ENCODE results near the gene ZNF330. TPM values are rescaled to one million over a fixed set of nuclear protein-coding genes. Genes with fewer than 3 reads are reported as not detected.
"Not testable (repeated sequence)": the region's sequence is repeated elsewhere in the genome, so short reads cannot be mapped to it uniquely, and the experiment has no call there.

ZNF330 gene
- 69.8 TPM for polyA plus RNA-seq (ENCODE audit: insufficient read length)
- long read RNA-seq, donor 1, partial matches to known transcripts = 0 of 11 reads
- long read RNA-seq, donor 1, other reads (novel, unspliced or antisense) = 7 of 11 reads
- long read RNA-seq, donor 2, partial matches to known transcripts = 13 of 26 reads
- long read RNA-seq, donor 2, other reads (novel, unspliced or antisense) = 9 of 26 reads
- long read RNA-seq, donor 3, partial matches to known transcripts = 12 of 21 reads
- long read RNA-seq, donor 3, other reads (novel, unspliced or antisense) = 6 of 21 reads
- long read RNA-seq, donor 4, partial matches to known transcripts = 0 of 1 reads
- long read RNA-seq, donor 4, other reads (novel, unspliced or antisense) = 0 of 1 reads
- long read RNA-seq, donor 5, transcript ZNF330-207 (2 exons, 733 nt) = major isoform, 7 of 28 reads
- long read RNA-seq, donor 5, partial matches to known transcripts = 0 of 28 reads
- long read RNA-seq, donor 5, other reads (novel, unspliced or antisense) = 21 of 28 reads
- long read RNA-seq, donor 6, partial matches to known transcripts = 17 of 26 reads
- long read RNA-seq, donor 6, other reads (novel, unspliced or antisense) = 5 of 26 reads
- long read RNA-seq, donor 7, partial matches to known transcripts = 20 of 35 reads
- long read RNA-seq, donor 7, other reads (novel, unspliced or antisense) = 11 of 35 reads
- long read RNA-seq, donor 8, partial matches to known transcripts = 0 of 1 reads
- long read RNA-seq, donor 8, other reads (novel, unspliced or antisense) = 0 of 1 reads

DNA sequence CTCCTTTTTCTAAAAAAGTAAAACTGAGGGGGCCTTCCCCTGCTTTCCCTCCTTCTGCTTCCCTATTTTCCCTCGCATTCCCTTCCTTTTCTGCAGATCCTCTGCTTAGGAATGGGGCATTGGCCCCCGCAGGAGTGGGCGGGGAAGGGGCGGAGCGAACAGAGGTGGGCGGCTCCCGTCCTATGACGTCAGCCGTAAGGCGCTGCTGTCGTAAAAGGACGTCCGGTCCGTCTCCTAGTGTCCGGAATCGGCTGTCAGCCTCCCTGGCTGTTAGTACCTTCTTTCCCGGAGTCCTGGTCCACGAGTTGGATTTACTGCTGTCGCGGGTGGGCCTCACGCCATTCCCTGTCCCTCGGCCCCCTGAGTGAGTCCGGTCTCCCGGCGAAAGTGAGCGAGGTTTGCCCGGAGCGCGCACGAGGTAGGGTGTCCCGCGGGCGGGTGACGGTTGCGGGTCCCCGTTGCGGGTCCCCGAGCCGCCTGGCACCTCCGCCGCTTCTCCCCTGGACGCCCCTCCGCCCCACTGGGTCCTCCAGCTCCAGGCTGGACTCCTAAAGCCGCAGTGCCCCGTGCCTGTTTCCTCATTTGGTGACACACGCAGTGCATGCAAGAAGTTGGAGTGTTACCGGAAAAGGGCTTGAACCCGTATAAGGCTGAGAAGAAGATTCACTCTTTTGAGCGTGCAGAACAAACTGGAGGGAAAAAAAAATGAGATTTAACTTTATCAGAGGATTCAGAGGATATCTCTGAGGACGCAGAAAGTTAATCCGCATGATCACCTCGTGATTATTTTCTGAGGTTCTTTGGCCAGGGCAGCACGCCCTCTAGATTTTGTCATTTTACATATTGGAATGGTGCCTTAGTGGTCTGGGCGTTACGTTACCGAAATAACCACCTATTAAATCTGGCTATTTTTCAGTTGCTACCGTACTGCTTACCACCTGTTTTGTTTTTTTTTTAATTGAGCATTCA, at the start of gene ZNF330:
Gene ZNF330 (plus strand): TSS at position 205 of the 969 bp plus-strand sequence. CDS start 1,477 bp downstream, outside the sequence.
- DNase-seq = peak; percentile 93

DNA sequence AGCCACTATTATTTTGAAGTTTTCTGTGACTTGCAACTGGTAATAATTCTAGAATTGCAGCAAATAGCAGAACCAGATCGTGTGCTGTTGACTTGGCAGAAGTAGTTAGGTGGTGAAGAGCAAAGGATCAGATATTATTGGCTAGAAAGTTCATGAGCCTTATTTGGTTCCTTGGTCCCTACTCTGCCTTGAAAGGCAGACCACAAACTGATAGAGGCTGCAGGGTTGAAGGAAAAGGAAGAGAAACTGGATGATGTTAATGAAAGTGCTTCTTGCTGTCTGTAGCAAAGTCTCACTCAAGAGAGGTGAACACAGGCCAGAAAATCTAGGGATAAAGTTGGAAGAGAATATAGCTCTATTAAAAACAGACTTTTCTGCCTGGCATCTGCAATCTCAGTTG, 46.2 kb upstream of the ZNF330 start:
- no peak for DNase-seq

DNA sequence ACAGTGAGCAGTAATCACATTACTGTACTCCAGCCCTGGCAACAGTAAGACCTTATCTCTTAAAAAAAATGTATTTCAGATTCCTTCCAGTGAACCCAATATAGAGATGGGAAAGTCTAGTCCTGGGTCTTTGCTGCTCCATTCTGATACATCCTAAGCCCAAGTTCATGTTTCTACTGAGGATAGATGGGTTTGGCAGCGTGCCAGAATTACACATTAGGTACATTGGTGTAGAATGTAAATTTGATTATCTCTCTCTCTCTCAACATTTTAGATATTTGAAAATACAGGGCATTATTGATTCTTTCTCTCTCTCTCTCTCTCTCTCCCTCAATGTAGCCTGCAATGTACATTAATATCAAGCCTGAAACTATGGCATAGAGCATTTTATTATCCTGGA, 43.5 kb upstream of the ZNF330 start:
- no peak for DNase-seq

DNA sequence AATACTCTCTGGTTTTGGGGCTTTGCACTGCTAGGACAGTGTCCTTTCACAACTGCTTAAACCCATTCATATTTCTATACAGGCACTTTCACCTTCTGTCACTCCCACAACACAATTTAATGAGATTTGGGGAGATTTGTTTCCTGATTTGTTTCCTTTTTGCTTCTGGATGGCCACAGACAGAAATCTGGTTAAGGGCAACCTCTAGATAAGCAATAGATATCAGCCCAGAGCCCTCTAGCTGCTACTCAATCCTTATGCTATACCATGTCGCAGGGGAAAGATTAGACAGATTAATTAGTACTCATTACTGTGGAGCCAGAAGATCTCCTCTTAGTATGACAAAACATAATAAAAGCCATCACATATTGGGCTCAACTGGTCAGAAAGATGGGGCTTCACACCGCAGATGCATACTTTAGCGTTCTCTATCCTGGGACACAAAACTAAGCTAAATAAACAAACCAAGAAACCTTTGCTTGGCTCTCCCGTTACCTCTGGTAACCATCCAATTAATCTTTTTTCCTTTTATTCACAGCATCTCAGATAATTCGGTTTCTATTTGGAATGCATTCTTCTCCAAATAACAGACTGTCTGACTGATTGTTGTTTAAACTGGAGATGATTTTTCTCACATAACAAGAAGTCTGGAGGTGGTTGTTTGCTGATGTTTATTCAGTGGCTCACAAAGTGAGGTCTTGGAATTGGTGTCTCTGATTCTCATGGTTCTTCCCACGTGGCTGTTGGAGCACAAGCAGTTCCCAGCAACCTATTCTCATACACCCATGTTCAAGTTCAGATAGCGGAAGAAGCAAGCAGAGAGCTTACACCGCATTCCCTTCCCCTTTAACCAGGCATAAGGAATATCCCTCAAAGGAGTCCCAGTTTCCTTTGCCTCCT, 41.0 kb upstream of the ZNF330 start:
- no peak for DNase-seq

DNA sequence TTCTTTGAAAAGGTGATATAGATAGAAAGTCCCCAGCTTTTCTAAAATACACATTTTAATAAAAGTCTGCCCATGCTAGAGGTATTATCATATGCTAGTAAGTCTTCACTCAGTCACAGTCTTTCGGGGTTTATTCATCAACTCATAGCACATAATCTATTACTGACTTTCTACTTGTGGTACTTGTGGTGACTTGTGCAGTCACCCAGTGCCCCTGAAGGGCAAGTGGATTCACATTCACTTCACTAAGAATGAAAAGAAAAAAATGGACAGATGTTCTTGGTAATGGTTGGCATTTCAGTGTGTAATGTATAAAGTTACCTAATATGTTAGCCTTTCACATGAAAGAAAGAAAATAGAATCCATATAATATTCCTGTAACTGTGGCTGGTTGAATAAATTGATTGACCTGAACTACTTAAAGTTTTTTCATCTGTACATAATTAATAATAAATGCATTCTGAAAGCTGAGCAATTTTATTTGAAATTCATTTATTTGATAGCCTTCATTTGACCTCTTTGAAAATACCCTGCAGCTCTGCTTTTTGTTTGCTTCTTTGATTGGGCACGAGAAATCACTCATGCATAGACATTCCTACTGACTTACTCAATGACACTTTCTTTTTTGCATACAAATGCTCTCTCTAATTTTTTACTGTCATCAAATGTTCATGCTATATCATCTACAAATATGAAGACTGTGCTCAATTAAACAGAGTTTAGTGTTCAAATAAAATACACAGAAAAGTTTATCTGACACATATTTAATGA, 39.5 kb upstream of the ZNF330 start:
- no peak for DNase-seq

DNA sequence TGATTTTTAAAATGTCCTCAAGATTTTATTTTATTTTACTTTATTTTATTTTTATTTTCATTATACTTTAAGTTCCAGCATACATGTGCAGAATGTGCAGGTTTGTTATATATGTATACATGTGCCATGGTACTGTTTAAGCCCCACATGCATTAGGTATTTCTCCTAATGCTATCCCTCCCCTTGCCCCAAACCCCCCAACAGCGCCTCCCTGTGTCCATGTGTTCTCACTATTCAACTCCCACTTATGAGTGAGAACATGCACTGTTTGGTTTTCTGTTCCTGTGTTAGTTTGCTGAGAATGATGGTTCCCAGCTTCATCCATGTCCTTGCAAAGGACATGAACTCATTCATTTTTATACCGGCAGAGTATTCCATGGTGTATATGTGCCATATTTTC, 37.2 kb upstream of the ZNF330 start:
- not testable (repeated sequence) for DNase-seq

DNA sequence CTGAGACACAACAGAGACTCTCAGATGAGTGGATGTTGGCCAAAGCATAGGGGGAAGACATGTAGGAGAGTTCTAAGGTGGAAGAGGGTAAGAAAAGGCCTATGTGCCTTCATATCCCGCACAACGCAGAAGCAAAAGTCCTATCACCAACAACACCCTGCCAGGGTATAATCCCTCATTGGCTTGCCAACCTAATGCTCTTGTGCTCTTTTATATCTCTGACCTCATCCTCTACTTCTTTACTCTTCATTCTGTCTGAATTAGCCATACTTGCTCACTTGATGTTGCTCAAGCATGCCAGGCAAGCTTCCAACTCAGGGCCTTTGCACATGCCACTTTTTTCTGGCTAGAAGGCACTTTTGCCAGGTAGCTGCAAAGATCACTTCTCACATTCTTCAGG, 28.1 kb upstream of the ZNF330 start:
- DNase-seq = no peak

DNA sequence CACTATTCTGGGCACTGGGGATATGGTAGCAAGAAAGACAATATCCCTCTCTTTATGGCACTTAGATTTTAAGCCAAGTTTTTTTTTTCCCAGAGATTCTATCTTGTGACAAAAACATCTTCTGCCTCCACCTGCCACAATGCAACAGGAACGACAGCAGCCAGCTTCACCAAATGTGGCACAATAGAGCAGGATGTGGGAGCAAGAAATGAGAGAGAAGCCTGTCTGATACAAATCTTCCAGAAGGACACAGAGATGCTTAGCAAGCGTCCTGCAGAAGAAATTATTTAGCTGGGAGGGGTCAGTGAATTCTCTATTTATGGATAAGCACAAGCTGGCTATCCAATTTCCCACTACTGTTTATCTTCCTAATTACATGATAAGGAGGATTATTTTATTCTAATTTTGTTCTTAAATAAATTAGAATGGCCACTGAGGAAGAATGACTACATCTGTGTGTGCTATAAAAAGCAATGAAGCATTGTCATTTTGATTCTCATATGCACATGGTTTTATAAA, 27.1 kb upstream of the ZNF330 start:
- DNase-seq = no peak

DNA sequence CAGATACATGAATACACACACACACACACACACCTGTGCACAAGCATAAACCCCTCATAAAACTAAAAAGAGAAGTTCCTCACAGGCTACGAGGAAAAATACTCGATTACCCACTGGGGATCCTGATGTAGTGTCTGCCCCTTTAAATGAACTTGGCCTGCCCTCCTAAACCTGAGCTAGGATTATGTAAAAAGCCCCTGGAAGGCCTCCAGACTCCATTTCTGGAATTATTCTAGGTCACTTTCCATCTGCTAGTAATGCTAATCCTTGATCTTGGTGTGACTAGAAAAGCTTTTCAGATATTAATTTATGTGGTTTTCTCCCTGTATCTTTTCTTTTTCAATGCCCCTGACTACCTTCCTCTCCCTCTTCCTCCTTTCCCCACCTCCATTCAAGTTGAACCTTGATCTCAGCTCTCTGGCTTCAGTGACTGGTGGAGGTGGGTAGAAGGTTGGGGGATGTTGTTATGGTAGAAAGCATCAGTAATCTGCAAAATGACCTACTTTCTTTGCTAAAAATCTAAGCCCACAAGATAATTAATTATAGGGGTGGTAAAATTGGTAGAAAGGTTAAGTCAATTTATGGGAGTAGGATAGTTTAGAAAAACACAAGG, 25.5 kb upstream of the ZNF330 start:
- no peak for DNase-seq

DNA sequence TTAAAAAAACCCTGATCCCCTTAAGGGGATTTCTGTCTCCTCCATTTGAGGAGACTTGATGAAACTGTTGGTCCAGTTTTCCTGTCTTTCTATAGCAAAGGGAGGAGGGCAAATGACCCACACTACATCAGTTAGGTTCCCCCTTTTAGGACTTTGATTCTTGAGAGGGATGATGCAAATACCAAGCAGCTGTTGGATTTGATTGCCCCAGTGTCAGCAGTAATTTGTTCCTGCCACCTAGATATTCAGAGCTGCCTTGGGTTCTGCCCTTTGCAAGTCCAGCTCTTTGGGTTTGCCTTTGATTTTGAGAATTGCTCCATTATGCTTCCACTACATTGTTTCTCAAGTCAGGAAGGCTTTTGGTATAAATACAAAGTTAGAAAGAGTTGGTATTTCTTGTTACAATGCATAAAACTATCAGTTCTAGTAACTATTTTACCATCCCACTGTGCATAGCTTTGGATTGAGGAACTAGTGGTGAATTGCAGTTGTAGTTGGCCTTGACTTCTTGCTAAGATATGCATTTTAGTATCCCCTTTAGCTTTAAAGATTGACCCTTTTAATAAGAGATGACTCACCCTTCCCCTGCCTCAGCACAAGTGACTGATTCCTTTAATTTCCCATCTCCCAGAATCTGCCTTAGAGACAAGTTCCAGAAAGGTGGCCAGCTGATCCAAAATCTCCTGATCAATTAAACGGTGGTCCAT, 24.3 kb upstream of the ZNF330 start:
- DNase-seq = no peak

DNA sequence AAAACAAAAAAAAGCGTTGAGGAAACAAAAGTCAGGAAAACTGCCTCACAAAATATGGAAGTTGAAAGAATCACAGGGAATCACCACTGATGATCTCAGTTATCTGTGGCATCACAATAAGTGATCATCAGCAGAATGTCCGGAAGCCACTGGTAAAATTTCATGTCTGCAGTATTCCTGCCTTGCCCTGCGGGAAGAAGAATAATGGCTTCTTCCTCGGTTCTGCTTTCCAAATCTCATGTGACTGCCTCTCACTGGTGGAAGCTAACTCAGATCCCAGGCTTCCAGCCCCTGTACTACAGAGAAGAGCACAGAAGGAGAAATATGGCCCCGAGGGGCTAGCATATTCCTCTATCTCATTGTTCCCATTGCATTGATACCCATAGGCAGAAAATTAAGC, 12.7 kb upstream of the ZNF330 start:
- no peak for DNase-seq

DNA sequence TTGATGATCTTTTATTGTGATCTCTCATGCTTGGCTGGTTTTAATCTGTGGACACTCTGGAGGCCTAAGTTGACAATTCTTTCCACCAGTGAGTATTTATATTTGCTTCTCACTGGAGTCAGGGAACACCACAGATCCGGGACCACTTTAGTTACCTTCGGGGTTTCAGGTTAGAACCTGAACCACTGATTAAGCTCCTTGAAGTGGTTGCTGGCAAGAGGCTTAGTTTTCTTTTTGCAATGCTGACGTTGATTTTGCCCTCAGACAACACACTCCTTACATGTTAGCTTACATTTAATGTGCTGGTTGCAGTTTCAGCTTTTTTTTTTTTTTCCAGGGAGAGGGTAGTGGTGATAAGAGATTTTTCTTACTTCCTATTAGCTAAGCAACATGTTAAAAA, 10.5 kb upstream of the ZNF330 start:
- no peak for DNase-seq

DNA sequence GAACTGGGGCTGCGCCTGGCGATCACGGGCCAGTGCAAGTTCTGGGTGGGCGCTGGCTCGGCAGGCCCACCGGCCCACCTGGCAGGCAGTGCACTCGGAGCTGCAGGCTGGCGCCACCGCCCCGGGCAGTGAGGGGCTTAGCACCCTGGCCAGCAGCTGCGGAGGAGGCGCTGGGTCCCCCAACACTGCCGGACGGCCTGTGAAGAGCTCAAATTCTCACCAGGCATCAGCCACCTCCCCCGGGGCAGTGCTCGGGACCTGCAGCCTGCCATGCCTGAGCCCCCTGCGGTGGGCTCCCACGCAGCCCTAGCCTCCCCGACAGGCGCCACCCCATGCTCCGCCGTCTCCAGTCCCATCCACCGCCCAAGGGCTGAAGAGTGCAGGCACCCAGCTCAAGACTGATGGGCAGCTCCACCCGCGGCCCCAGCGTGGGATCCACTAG, 7.1 kb upstream of the ZNF330 start:
- no peak for DNase-seq

DNA sequence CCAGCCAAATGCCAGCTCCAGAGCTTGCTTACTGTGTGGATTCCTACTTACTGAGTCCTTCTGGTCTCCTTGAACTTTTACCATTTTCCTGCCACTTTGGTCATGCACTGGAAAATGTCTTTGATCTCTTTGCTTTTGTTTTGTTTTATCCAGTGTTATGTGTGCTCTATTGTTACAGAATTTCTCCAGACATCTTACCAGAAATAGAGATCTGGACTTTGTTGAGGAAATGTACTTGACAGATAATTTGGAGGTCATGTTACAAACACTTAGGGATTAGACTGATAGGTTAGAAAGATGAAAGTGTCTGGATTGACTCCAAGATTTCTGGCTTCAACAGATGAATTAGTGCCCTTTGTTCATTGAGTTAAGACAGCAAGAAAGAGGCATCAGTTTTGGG, 5.7 kb upstream of the ZNF330 start:
- no peak for DNase-seq

DNA sequence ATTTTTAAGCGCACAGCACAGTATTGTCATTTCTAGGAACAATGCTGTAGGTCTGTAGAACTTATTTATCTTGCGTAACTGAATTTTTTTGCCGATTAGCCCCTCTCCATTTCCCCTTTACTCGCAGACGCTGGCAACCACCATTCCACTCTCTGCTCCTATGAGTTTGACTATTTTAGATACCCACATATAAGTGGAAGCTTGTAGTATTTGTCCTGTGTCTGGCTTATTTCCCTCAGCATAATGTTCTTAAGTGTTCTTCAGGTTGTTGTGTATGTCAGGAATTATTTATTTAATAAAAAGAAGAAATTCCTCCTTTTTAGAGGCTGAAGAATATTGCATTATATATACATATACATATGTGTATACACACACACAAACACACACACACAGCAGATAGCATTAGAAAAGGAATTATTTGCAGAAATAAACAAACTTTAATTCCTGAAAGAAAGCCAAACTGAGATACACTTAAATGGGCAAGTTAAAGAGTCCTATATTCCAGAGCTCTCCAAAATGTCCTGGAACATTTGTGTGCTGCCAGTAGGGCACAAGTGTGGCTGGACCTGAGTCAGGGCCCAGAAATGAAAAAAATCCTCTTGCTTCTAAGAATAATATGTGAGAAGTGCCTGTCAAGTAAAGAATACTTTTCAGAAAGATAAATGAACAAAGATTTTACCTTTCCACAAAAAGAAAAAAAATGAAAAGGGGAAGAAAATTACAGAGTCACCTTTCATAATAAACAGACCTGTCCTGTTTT, 4.5 kb upstream of the ZNF330 start:
- DNase-seq = no peak

DNA sequence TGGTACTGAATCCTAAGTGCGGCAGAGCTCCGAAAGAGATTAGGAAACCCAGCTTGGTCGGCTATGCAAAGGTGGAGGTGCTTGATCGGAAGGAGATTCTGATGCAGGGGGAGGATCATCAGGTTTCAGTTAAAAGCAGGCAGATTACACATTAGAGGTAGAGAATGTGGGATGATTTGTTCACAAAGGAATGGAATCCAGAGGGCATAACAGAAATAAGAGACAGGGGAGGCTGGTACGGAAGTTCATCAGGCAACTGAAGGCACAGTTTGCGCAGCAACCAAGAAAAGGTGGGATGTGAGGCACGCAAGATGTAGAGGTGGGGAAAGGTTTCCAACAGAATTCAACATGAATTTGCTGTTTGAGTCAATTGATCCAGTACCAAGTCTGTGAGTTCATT, 424 bp upstream of the ZNF330 start:
- peak; percentile 27 for DNase-seq

DNA sequence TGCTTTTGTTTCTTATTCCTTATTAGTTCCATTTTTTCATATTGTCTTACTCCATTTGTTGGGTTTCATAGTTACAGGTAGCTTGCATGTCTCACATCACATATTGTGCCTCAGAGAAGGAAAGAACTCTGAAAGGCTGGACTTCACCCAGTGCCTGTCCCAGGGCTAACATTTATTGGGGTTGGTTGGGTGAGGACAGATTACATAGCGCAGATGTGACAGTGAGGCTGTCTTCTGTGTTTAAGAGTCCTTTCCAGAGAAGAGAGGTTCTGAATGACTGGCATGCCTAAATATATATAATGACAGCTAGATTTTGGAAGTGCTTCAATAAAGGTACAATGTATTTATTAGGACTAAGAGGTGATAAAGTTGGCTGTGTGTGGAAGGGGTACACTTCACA, 2.7 kb downstream of the ZNF330 start:
- no peak for DNase-seq

DNA sequence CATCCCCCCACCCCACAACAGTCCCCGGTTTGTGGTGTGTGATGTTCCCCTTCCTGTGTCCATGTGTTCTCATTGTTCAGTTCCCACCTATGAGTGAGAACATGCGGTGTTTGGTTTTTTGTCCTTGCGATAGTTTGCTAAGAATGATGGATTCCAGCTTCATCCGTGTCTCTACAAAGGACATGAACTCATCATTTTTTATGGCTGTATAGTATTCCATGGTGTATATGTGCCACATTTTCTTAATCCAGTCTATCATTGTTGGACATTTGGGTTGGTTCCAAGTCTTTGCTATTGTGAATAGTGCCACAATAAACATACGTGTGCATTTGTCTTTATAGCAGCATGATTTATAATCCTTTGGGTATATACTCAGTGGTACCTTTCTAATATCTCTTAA, 6.6 kb downstream of the ZNF330 start:
- DNase-seq = not testable (repeated sequence)

Data from left kidney (tissue), 8 donors.